GM12878 (cell line): ENCODE results near the gene TFF2. TPM values are rescaled to one million over a fixed set of nuclear protein-coding genes. Genes with fewer than 3 reads are reported as not detected.

Source experiments
- ATAC-seq: fragments of 200-7000 bp; cut with Tn5 transposase; 3 replicates; pipeline ENCODE4 v1.9.1; 2020; ENCODE audit warnings: mild to moderate bottlenecking, moderate library complexity
- BruUV-seq: library from RNA; stranded (reverse); fragments of 400-500 nt; replicated peaks from 2 replicates; lab custom pipeline; 2021; lab: Mats Ljungman, UMichigan
- CTCF ChIA-PET: fragments of 300-600 bp; sonication (Branson Sonifier 250); formaldehyde crosslinking; extraction: SDS; loops from one replicate; lab custom pipeline; 2021; ENCODE audit warnings: inconsistent platforms; lab: Yijun Ruan, JAX
- POLR2A ChIA-PET: fragments of 350-600 bp; formaldehyde crosslinking; extraction: SDS; loops from one replicate; lab custom pipeline; 2021; ENCODE audit warnings: inconsistent platforms; lab: Charles Lee
- RAD21 ChIA-PET: fragments of 300-600 bp; sonication (Branson Sonifier 250); formaldehyde crosslinking; loops from one replicate; lab custom pipeline; 2023; ENCODE audit warnings: antibody characterized with exemption; ENCODE audit not compliant: unreplicated experiment; lab: Charles Lee
- SMC1A ChIA-PET: fragments of 300-600 bp; sonication (Branson Sonifier 250); formaldehyde crosslinking; loops from one replicate; lab custom pipeline; 2023; ENCODE audit not compliant: unreplicated experiment, uncharacterized antibody; lab: Charles Lee
- DNase-seq: peaks from one replicate; pipeline ENCODE4 v3.0.0-alpha.2; 2011; ENCODE audit warnings: low read depth, low spot score
- FAIRE-seq: peaks from 3 replicates; lab custom pipeline; 2011; peaks lifted over from hg19 to GRCh38; lab: Jason Lieb, UNC
- H2AFZ ChIP-seq: 2 replicates; pipeline ENCODE4 v1.6.0; 2011; ENCODE audit warnings: low read depth, low read length, control low read depth; ENCODE audit not compliant: control insufficient read depth
- H3K27ac ChIP-seq: 2 replicates; pipeline ENCODE4 v1.5.1; 2011; ENCODE audit warnings: control low read depth; ENCODE audit not compliant: control insufficient read depth, insufficient read depth
- H3K27me3 ChIP-seq, 2 experiments: replicated peaks in 1 of 2; 2 replicates each; pipeline versions ENCODE4 v1.6.0 to v1.6.1; 2011; ENCODE audit warnings: low read length in 1 of 2; ENCODE audit not compliant: control insufficient read depth in 2 of 2, insufficient read depth in 2 of 2
- H3K36me3 ChIP-seq, 2 experiments: 2 replicates each; pipeline ENCODE4 v1.5.1; 2011; ENCODE audit warnings: low read length in 1 of 2; ENCODE audit not compliant: control insufficient read depth in 2 of 2, insufficient read depth in 2 of 2
- H3K4me1 ChIP-seq: 2 replicates; pipeline ENCODE4 v1.6.1; 2011; ENCODE audit warnings: mild to moderate bottlenecking, low read length, moderate library complexity, mixed read lengths; ENCODE audit not compliant: control insufficient read depth, insufficient read depth
- H3K4me2 ChIP-seq: 2 replicates; pipeline ENCODE4 v1.6.0; 2011; ENCODE audit warnings: control low read depth; ENCODE audit not compliant: control insufficient read depth, insufficient read depth
- H3K4me3 ChIP-seq: fragments of 200-600 bp; sonication (generic); 2 replicates; pipeline ENCODE4 v1.5.1; 2016
- H3K79me2 ChIP-seq: 2 replicates; pipeline ENCODE4 v1.6.0; 2011; ENCODE audit warnings: low read length; ENCODE audit not compliant: control insufficient read depth, insufficient read depth
- H3K9ac ChIP-seq: 2 replicates; pipeline ENCODE4 v1.8.0; 2011; ENCODE audit warnings: low read length, control low read depth, mixed read lengths; ENCODE audit not compliant: control insufficient read depth, insufficient read depth
- H3K9me3 ChIP-seq: replicated peaks from 3 replicates; pipeline ENCODE4 v1.5.1; 2011; ENCODE audit warnings: mild to moderate bottlenecking, low read length; ENCODE audit not compliant: control insufficient read depth, insufficient read depth
- H4K20me1 ChIP-seq: 2 replicates; pipeline ENCODE4 v1.6.0; 2011; ENCODE audit not compliant: control insufficient read depth, insufficient read depth
- BRCA1 ChIP-seq: IDR thresholded peaks from 2 replicates; pipeline ENCODE4 v1.6.1; 2011; ENCODE audit warnings: low read depth, low read length, improper control_type of control experiment
- CEBPB ChIP-seq, 2 experiments: fragments of 150-350 bp in 1 of 2; IDR thresholded peaks; 2 replicates each; pipeline ENCODE4 v1.6.1; 2012 to 2014; ENCODE audit warnings: low read depth in 2 of 2, low read length in 2 of 2, borderline replicate concordance in 1 of 2, inconsistent platforms in 1 of 2
- IKZF1 ChIP-seq: fragments of 450-650 bp; conservative IDR thresholded peaks from 2 replicates; pipeline ENCODE4 v1.6.1; 2017; ENCODE audit warnings: antibody characterized with exemption, mild to moderate bottlenecking
- MEF2B ChIP-seq: fragments of 450-650 bp; IDR thresholded peaks from 2 replicates; pipeline ENCODE4 v1.6.1; 2018; ENCODE audit warnings: mild to moderate bottlenecking, moderate library complexity; ENCODE audit not compliant: partially characterized antibody, poor library complexity, severe bottlenecking
- NBN ChIP-seq: fragments of 450-650 bp; IDR thresholded peaks from 2 replicates; pipeline ENCODE4 v1.6.1; 2016
- NR2C1 ChIP-seq: fragments of 450-650 bp; IDR thresholded peaks from 2 replicates; pipeline ENCODE4 v1.6.1; 2017; ENCODE audit warnings: antibody characterized with exemption, mild to moderate bottlenecking, moderate library complexity
- NR2F1 ChIP-seq: fragments of 450-650 bp; conservative IDR thresholded peaks from 2 replicates; pipeline ENCODE4 v1.6.1; 2017; ENCODE audit warnings: mild to moderate bottlenecking
- PAX8 ChIP-seq: fragments of 450-650 bp; IDR thresholded peaks from 2 replicates; pipeline ENCODE4 v1.6.1; 2017; ENCODE audit warnings: mild to moderate bottlenecking, moderate library complexity
- SIX5 ChIP-seq: IDR thresholded peaks from 2 replicates; pipeline ENCODE4 v1.6.1; 2011; ENCODE audit warnings: mild to moderate bottlenecking, low read depth, low read length, moderate library complexity; ENCODE audit not compliant: severe bottlenecking
- SMAD1 ChIP-seq: fragments of 450-650 bp; IDR thresholded peaks from 2 replicates; pipeline ENCODE4 v1.6.1; 2018; ENCODE audit warnings: mild to moderate bottlenecking, low read depth; ENCODE audit not compliant: partially characterized antibody
- SMAD5 ChIP-seq: IDR thresholded peaks from 2 replicates; pipeline ENCODE4 v1.6.1; 2016; ENCODE audit warnings: antibody characterized with exemption, low read depth
- ZBED1 ChIP-seq: IDR thresholded peaks from 2 replicates; pipeline ENCODE4 v1.6.1; 2016; ENCODE audit warnings: borderline replicate concordance
- ZNF24 ChIP-seq: fragments of 450-650 bp; IDR thresholded peaks from 2 replicates; pipeline ENCODE4 v1.6.1; 2017; ENCODE audit warnings: antibody characterized with exemption, mild to moderate bottlenecking
- ZNF274 ChIP-seq: IDR thresholded peaks from one replicate; pipeline ENCODE4 v1.8.0; 2011; ENCODE audit not compliant: insufficient read length, insufficient read depth
- ZNF384 ChIP-seq: IDR thresholded peaks from 2 replicates; pipeline ENCODE4 v1.6.1; 2012; ENCODE audit warnings: low read depth, mild to moderate bottlenecking, low read length, improper control_type of control experiment, borderline replicate concordance
- WGBS: methylation state at CpG from one replicate; pipeline ENCODE4 v1.1.6; 2016; ENCODE audit warnings: low lambda C conversion rate; ENCODE audit not compliant: insufficient replicate concordance, insufficient coverage; ENCODE audit errors: missing lambda C conversion rate; 5-methylcytosine and 5-hydroxymethylcytosine counted together
- in situ Hi-C: fragments of 300-500 bp; cut with MboI; formaldehyde crosslinking; loops from 9 replicates; pipeline ENCODE4 v1.14.3; 2018; ENCODE audit warnings: mixed read lengths
- intact Hi-C: fragments of 100-400 bp; cut with micrococcal nuclease; formaldehyde crosslinking; loops from one replicate; pipeline ENCODE4 v1.14.2; 2022; ENCODE audit not compliant: unreplicated experiment
- polyA plus RNA-seq, 11 experiments: library from polyadenylated mRNA; depleted of rRNA in 4 of 11; unstranded in 6 of 11; stranded (reverse) in 5 of 11; fragments of >200 nt; fragmentation: Nextera tagmentation in 4 of 11; fragmentation: Illumina TruSeq in 1 of 11; extraction: Ambion mirVana in 4 of 11; extraction: Trizol in 1 of 11; gene quantifications; 1 replicate in 1 of 11; 2 replicates in 10 of 11; pipeline versions ENCODE4 v1.2.1 to v1.2.3, GENCODE V29; 2011 to 2016; ENCODE audit warnings: inconsistent platforms in 2 of 11, missing spikeins in 2 of 11, low read depth in 1 of 11
- total RNA-seq, 4 experiments: library from RNA; depleted of rRNA in 3 of 4; stranded (reverse); fragments of >200 nt in 3 of 4; fragmentation: Illumina TruSeq in 1 of 4; extraction: Trizol in 1 of 4; gene quantifications; 2 replicates each; pipeline versions ENCODE4 v1.2.1 to v1.2.3, GENCODE V29; 2013 to 2021
- TF ChIP-seq, protein P1 (sequence below): fragments of 450-650 bp; IDR thresholded peaks from 2 replicates; pipeline ENCODE4 v1.6.1; 2016; ENCODE audit warnings: mild to moderate bottlenecking
- TF ChIP-seq, protein P2 (sequence below): IDR thresholded peaks from 2 replicates; pipeline ENCODE4 v1.6.1; 2012; ENCODE audit warnings: low read depth, low read length, improper control_type of control experiment
- TF ChIP-seq, protein P3 (sequence below): fragments of 450-650 bp; IDR thresholded peaks from 2 replicates; pipeline ENCODE4 v1.6.1; 2018; ENCODE audit warnings: mild to moderate bottlenecking, low read depth, moderate library complexity; ENCODE audit not compliant: partially characterized antibody
- TF ChIP-seq, protein P4 (sequence below): IDR thresholded peaks from 2 replicates; pipeline ENCODE4 v1.6.1; 2011; ENCODE audit warnings: borderline replicate concordance, low read depth, mild to moderate bottlenecking, moderate library complexity, low read length; ENCODE audit not compliant: insufficient read depth, poor library complexity, severe bottlenecking

TFF2 gene
- total and polyA plus RNA-seq, 10 of the 15 experiments (the other 5 are each of a cell fraction or from before 2014, with no cell fraction given): 0.56 TPM; not detected in 9

DNA sequence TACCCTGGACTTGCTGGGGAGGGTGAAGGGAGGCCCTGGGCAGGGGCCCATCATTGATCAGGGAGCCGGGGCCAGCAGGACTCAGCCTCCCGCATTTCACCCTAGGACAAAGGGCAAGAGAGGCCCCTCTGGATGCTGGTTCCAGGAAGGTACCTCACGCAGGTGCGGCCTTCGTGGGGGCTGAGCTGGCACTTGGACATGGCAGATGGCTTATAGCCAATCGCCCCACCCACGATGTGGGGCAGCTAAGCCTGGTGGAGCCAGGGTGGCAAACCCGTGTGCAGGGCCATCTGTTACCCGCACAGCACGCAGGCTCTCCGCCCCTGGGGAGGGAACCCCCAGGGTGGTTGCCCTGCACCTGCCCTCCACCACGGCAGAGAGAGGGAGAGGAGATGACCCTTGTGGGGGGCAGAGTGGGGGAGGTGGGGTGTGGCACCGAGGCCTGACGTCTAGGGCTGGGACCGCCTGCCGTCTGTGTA is 38.1 kb downstream of the TFF2 start:
- TF ChIP-seq IKZF1 (no peak), SMAD1 (no peak), ZNF274 (no peak), ZBED1 (no peak), SMAD5 (no peak), NBN (no peak), CEBPB (IDR thresholded peaks at IDR 0.05; ENCODE audit: borderline replicate concordance in 1 of 2, low read depth in 2 of 2, low read length in 2 of 2) (no peak), BRCA1 (no peak), NR2C1 (no peak), SIX5 (no peak), ZNF24 (no peak), MEF2B (no peak), NR2F1 (no peak), ZNF384 (no peak), PAX8 (no peak)
- TF ChIP-seq, protein P1, sequence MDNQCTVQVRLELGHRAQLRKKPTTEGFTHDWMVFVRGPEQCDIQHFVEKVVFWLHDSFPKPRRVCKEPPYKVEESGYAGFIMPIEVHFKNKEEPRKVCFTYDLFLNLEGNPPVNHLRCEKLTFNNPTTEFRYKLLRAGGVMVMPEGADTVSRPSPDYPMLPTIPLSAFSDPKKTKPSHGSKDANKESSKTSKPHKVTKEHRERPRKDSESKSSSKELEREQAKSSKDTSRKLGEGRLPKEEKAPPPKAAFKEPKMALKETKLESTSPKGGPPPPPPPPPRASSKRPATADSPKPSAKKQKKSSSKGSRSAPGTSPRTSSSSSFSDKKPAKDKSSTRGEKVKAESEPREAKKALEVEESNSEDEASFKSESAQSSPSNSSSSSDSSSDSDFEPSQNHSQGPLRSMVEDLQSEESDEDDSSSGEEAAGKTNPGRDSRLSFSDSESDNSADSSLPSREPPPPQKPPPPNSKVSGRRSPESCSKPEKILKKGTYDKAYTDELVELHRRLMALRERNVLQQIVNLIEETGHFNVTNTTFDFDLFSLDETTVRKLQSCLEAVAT: no peak
- TF ChIP-seq, protein P2, sequence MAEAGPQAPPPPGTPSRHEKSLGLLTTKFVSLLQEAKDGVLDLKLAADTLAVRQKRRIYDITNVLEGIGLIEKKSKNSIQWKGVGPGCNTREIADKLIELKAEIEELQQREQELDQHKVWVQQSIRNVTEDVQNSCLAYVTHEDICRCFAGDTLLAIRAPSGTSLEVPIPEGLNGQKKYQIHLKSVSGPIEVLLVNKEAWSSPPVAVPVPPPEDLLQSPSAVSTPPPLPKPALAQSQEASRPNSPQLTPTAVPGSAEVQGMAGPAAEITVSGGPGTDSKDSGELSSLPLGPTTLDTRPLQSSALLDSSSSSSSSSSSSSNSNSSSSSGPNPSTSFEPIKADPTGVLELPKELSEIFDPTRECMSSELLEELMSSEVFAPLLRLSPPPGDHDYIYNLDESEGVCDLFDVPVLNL: no peak
- TF ChIP-seq, protein P3, sequence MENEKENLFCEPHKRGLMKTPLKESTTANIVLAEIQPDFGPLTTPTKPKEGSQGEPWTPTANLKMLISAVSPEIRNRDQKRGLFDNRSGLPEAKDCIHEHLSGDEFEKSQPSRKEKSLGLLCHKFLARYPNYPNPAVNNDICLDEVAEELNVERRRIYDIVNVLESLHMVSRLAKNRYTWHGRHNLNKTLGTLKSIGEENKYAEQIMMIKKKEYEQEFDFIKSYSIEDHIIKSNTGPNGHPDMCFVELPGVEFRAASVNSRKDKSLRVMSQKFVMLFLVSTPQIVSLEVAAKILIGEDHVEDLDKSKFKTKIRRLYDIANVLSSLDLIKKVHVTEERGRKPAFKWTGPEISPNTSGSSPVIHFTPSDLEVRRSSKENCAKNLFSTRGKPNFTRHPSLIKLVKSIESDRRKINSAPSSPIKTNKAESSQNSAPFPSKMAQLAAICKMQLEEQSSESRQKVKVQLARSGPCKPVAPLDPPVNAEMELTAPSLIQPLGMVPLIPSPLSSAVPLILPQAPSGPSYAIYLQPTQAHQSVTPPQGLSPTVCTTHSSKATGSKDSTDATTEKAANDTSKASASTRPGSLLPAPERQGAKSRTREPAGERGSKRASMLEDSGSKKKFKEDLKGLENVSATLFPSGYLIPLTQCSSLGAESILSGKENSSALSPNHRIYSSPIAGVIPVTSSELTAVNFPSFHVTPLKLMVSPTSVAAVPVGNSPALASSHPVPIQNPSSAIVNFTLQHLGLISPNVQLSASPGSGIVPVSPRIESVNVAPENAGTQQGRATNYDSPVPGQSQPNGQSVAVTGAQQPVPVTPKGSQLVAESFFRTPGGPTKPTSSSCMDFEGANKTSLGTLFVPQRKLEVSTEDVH: no peak
- TF ChIP-seq, protein P4, sequence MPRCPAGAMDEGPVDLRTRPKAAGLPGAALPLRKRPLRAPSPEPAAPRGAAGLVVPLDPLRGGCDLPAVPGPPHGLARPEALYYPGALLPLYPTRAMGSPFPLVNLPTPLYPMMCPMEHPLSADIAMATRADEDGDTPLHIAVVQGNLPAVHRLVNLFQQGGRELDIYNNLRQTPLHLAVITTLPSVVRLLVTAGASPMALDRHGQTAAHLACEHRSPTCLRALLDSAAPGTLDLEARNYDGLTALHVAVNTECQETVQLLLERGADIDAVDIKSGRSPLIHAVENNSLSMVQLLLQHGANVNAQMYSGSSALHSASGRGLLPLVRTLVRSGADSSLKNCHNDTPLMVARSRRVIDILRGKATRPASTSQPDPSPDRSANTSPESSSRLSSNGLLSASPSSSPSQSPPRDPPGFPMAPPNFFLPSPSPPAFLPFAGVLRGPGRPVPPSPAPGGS: no peak
- ChIA-PET CTCF (no interaction called here), RAD21 (no interaction called here), SMC1A (interaction anchor here (4.1 kb wide), 1 partner anchor 223 kb away, joined by 28 read pairs; no protein-coding TSS in a partner anchor), POLR2A (no interaction called here)
- Histone ChIP-seq H3K79me2 (no peaks in the 10 kb centered on the region), H3K4me1 (no peaks in the 10 kb centered on the region), H3K36me3 (no peaks in the 10 kb centered on the region), H3K27ac (no peak overlapping the region), H3K9ac (no peak overlapping the region), H4K20me1 (no peaks in the 10 kb centered on the region), H3K27me3 (no peaks in the 10 kb centered on the region), H3K4me3 (no peak overlapping the region), H3K9me3 (no peaks in the 10 kb centered on the region), H3K4me2 (no peak overlapping the region), H2AFZ (no peak overlapping the region)
- no TSS peak for BruUV-seq
- FAIRE-seq (no peak), DNase-seq (no peak), ATAC-seq (no peak)
- intact Hi-C loops: no loop called here
- in situ Hi-C loops: no loop called here
- WGBS: 50% methylated on average over 16 of the region's 16 CpGs
